HEK293 (cell line): Measurements from ENCODE around the gene ABHD4.

ENCODE experiments used
- CTCF ChIP-seq: fragments of 450-650 bp; formaldehyde crosslinking; IDR thresholded peaks from 2 replicates; pipeline ENCODE4 v1.5.1; 2016; ENCODE audit warnings: missing biosample characterization, missing genetic modification characterization
- INSM2 ChIP-seq: fragments of 450-650 bp; formaldehyde crosslinking; IDR thresholded peaks from 2 replicates; pipeline ENCODE4 v1.5.1; 2016; ENCODE audit warnings: missing biosample characterization, missing genetic modification characterization
- KLF8 ChIP-seq: fragments of 450-650 bp; formaldehyde crosslinking; IDR thresholded peaks from 2 replicates; pipeline ENCODE4 v1.5.1; 2016; ENCODE audit warnings: missing biosample characterization, missing genetic modification characterization
- PRDM1 ChIP-seq: fragments of 450-650 bp; formaldehyde crosslinking; IDR thresholded peaks from 2 replicates; pipeline ENCODE4; 2016; ENCODE audit warnings: missing biosample characterization, missing genetic modification characterization
- PRDM10 ChIP-seq: fragments of 450-650 bp; formaldehyde crosslinking; IDR thresholded peaks from 2 replicates; pipeline ENCODE4 v1.5.1; 2016; ENCODE audit warnings: missing biosample characterization, missing genetic modification characterization
- ZBTB17 ChIP-seq: fragments of 450-650 bp; formaldehyde crosslinking; IDR thresholded peaks from 2 replicates; pipeline ENCODE4 v1.5.1; 2016; ENCODE audit warnings: missing biosample characterization, missing genetic modification characterization
- ZFP37 ChIP-seq: fragments of 450-650 bp; formaldehyde crosslinking; IDR thresholded peaks from 2 replicates; pipeline ENCODE4 v1.5.1; 2016; ENCODE audit warnings: missing biosample characterization, missing genetic modification characterization
- ZIC2 ChIP-seq: fragments of 450-650 bp; formaldehyde crosslinking; IDR thresholded peaks from 2 replicates; pipeline ENCODE4 v1.5.1; 2016; ENCODE audit warnings: missing biosample characterization, missing genetic modification characterization
- ZNF140 ChIP-seq: fragments of 450-650 bp; formaldehyde crosslinking; IDR thresholded peaks from 2 replicates; pipeline ENCODE4 v1.5.1; 2016; ENCODE audit warnings: missing biosample characterization, missing genetic modification characterization
- ZNF16 ChIP-seq: fragments of 450-650 bp; formaldehyde crosslinking; IDR thresholded peaks from 2 replicates; pipeline ENCODE4 v1.5.1; 2016; ENCODE audit warnings: low read depth, missing biosample characterization, missing genetic modification characterization
- ZNF561 ChIP-seq: fragments of 450-650 bp; IDR thresholded peaks from 2 replicates; pipeline ENCODE4 v1.5.1; 2018; ENCODE audit warnings: missing biosample characterization, missing genetic modification characterization, borderline replicate concordance
- ZNF629 ChIP-seq: fragments of 450-650 bp; formaldehyde crosslinking; IDR thresholded peaks from 2 replicates; pipeline ENCODE4 v1.5.1; 2017; ENCODE audit warnings: missing biosample characterization, missing genetic modification characterization
- ZNF654 ChIP-seq: fragments of 450-650 bp; formaldehyde crosslinking; IDR thresholded peaks from 2 replicates; pipeline ENCODE4 v1.5.1; 2016; ENCODE audit warnings: low read depth, missing biosample characterization, missing genetic modification characterization
- ZNF692 ChIP-seq: fragments of 450-650 bp; formaldehyde crosslinking; IDR thresholded peaks from 2 replicates; pipeline ENCODE4 v1.5.1; 2016; ENCODE audit warnings: missing biosample characterization, missing genetic modification characterization
- ZNF768 ChIP-seq: fragments of 450-650 bp; formaldehyde crosslinking; IDR thresholded peaks from 2 replicates; pipeline ENCODE4 v1.5.1; 2018; ENCODE audit warnings: missing biosample characterization, mild to moderate bottlenecking, missing genetic modification characterization
- TF ChIP-seq, protein P1 (sequence below): fragments of 450-650 bp; formaldehyde crosslinking; IDR thresholded peaks from 2 replicates; pipeline ENCODE4 v1.5.1; 2016; ENCODE audit warnings: missing biosample characterization, missing genetic modification characterization
- TF ChIP-seq, protein P2 (sequence below): fragments of 450-650 bp; formaldehyde crosslinking; IDR thresholded peaks from 2 replicates; pipeline ENCODE4 v1.5.1; 2017; ENCODE audit warnings: missing biosample characterization, missing genetic modification characterization
- TF ChIP-seq, protein P3 (sequence below): fragments of 450-650 bp; formaldehyde crosslinking; IDR thresholded peaks from 2 replicates; pipeline ENCODE4 v1.5.1; 2016; ENCODE audit warnings: missing biosample characterization, missing genetic modification characterization

ABHD4 gene

GRCh38 chr14:22556990-22557623 lies 41.0 kb upstream of the ABHD4 start (continued):
- TF ChIP-seq, protein P1, sequence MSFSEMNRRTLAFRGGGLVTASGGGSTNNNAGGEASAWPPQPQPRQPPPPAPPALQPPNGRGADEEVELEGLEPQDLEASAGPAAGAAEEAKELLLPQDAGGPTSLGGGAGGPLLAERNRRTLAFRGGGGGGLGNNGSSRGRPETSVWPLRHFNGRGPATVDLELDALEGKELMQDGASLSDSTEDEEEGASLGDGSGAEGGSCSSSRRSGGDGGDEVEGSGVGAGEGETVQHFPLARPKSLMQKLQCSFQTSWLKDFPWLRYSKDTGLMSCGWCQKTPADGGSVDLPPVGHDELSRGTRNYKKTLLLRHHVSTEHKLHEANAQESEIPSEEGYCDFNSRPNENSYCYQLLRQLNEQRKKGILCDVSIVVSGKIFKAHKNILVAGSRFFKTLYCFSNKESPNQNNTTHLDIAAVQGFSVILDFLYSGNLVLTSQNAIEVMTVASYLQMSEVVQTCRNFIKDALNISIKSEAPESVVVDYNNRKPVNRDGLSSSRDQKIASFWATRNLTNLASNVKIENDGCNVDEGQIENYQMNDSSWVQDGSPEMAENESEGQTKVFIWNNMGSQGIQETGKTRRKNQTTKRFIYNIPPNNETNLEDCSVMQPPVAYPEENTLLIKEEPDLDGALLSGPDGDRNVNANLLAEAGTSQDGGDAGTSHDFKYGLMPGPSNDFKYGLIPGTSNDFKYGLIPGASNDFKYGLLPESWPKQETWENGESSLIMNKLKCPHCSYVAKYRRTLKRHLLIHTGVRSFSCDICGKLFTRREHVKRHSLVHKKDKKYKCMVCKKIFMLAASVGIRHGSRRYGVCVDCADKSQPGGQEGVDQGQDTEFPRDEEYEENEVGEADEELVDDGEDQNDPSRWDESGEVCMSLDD, result no peak
- TF ChIP-seq ZNF629 (tag by site-specific recombination) (peak; percentile 69), PRDM1 (no peak), ZNF768 (peak; percentile 62; the same call in 1 of the 2 replicates), ZNF654 (tag by site-specific recombination) (peak; percentile 97), ZBTB17 (peak; percentile 76), PRDM10 (0 out of 2 replicates have a peak, but pooled peaks have one; percentile 14), CTCF (tag by site-specific recombination) (peak; percentile 95), ZNF16 (tag by site-specific recombination) (no peak), KLF8 (peak; percentile 67; the same call in 1 of the 2 replicates), ZIC2 (no peak), INSM2 (peak; percentile 20; the same call in 1 of the 2 replicates), ZNF140 (tag by site-specific recombination) (no peak), ZFP37 (tag by site-specific recombination) (no peak), ZNF692 (peak; percentile 43; the same call in 1 of the 2 replicates), ZNF561 (tag by site-specific recombination) (0 out of 2 replicates have a peak, but pooled peaks have one; percentile 35)
- TF ChIP-seq, protein P2, sequence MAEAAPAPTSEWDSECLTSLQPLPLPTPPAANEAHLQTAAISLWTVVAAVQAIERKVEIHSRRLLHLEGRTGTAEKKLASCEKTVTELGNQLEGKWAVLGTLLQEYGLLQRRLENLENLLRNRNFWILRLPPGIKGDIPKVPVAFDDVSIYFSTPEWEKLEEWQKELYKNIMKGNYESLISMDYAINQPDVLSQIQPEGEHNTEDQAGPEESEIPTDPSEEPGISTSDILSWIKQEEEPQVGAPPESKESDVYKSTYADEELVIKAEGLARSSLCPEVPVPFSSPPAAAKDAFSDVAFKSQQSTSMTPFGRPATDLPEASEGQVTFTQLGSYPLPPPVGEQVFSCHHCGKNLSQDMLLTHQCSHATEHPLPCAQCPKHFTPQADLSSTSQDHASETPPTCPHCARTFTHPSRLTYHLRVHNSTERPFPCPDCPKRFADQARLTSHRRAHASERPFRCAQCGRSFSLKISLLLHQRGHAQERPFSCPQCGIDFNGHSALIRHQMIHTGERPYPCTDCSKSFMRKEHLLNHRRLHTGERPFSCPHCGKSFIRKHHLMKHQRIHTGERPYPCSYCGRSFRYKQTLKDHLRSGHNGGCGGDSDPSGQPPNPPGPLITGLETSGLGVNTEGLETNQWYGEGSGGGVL, result no peak
- TF ChIP-seq, protein P3, sequence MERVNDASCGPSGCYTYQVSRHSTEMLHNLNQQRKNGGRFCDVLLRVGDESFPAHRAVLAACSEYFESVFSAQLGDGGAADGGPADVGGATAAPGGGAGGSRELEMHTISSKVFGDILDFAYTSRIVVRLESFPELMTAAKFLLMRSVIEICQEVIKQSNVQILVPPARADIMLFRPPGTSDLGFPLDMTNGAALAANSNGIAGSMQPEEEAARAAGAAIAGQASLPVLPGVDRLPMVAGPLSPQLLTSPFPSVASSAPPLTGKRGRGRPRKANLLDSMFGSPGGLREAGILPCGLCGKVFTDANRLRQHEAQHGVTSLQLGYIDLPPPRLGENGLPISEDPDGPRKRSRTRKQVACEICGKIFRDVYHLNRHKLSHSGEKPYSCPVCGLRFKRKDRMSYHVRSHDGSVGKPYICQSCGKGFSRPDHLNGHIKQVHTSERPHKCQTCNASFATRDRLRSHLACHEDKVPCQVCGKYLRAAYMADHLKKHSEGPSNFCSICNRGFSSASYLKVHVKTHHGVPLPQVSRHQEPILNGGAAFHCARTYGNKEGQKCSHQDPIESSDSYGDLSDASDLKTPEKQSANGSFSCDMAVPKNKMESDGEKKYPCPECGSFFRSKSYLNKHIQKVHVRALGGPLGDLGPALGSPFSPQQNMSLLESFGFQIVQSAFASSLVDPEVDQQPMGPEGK (tag by site-specific recombination), result peak; percentile 89
